Neural crest cell (in vitro differentiated cells): Measurements from ENCODE around the gene CHST11. TPM values are rescaled to one million over a fixed set of nuclear protein-coding genes. Genes with fewer than 3 reads are reported as not detected.

Experiments used
- DNase-seq: peaks from one replicate; pipeline ENCODE4 v3.0.0; 2021; ENCODE audit warnings: low read depth, mixed read lengths, low spot score
- H3K27ac Mint-ChIP-seq: one replicate; pipeline ENCODE4 v1.8.0; 2021; ENCODE audit warnings: mild to moderate bottlenecking, mixed read lengths; ENCODE audit not compliant: unreplicated experiment
- H3K27me3 Mint-ChIP-seq: 2 replicates; pipeline ENCODE4 v1.8.0; 2021; ENCODE audit warnings: low read depth, mild to moderate bottlenecking, mixed read lengths
- H3K36me3 Mint-ChIP-seq: 2 replicates; pipeline ENCODE4 v1.8.0; 2021; ENCODE audit warnings: low read depth, mild to moderate bottlenecking, mixed read lengths
- H3K4me1 Mint-ChIP-seq: 2 replicates; pipeline ENCODE4 v1.8.0; 2021; ENCODE audit warnings: mixed read lengths
- H3K4me3 Mint-ChIP-seq: one replicate; pipeline ENCODE4 v1.8.0; 2021; ENCODE audit warnings: mild to moderate bottlenecking, mixed read lengths
- H3K9me3 Mint-ChIP-seq: 2 replicates; pipeline ENCODE4 v1.8.0; 2021; ENCODE audit warnings: mixed read lengths
- CTCF ChIP-seq: fragments of 200-600 bp; sonication (generic); conservative IDR thresholded peaks from 2 replicates; pipeline ENCODE4 v1.5.0; 2021; ENCODE audit warnings: antibody characterized with exemption, mild to moderate bottlenecking
- total RNA-seq: library from RNA; stranded (reverse); gene quantifications from 2 replicates; pipeline ENCODE4 v1.2.1, GENCODE V29; 2021

The CHST11 gene
- total RNA-seq, 1 donor from 2014 or later, result 10.0 TPM

- no peaks in the 10 kb centered on the region for H3K9me3 Mint-ChIP-seq
- H3K4me1 Mint-ChIP-seq, result peaks cover 25% of the 10 kb centered on the region
- H3K4me3 Mint-ChIP-seq, result no peak overlapping the region
- no peak for TF ChIP-seq CTCF
- H3K36me3 Mint-ChIP-seq, result no peaks in the 10 kb centered on the region
- peaks cover 4% of the 10 kb centered on the region for H3K27me3 Mint-ChIP-seq
- H3K27ac Mint-ChIP-seq, result peak overlapping the region; percentile 12
- no peak for DNase-seq
Measured at GRCh38 chr12:104701301-104701700, 244.6 kb downstream of the CHST11 start.

- Mint-ChIP-seq H3K4me1 (peaks cover 25% of the 10 kb centered on the region), H3K27me3 (peaks cover 7% of the 10 kb centered on the region), H3K9me3 (no peaks in the 10 kb centered on the region), H3K27ac (no peak overlapping the region), H3K36me3 (no peaks in the 10 kb centered on the region), H3K4me3 (no peak overlapping the region)
- DNase-seq, result no peak
- no peak for TF ChIP-seq CTCF
Measured at GRCh38 chr12:104701756-104702155, 245.0 kb downstream of the CHST11 start.

GRCh38 chr12:104702565-104703139 lies 245.9 kb downstream of the CHST11 start:
- no peak overlapping the region for H3K4me3 Mint-ChIP-seq
- H3K9me3 Mint-ChIP-seq, result no peaks in the 10 kb centered on the region
- no peak for DNase-seq
- peaks cover 7% of the 10 kb centered on the region for H3K27me3 Mint-ChIP-seq
- peak overlapping the region; percentile 16 for H3K27ac Mint-ChIP-seq
- no peak for TF ChIP-seq CTCF
- H3K36me3 Mint-ChIP-seq, result no peaks in the 10 kb centered on the region
- peaks cover 28% of the 10 kb centered on the region for H3K4me1 Mint-ChIP-seq

GRCh38 chr12:104703372-104703771 lies 246.6 kb downstream of the CHST11 start:
- Mint-ChIP-seq H3K4me1 (peaks cover 31% of the 10 kb centered on the region), H3K4me3 (no peak overlapping the region), H3K9me3 (no peaks in the 10 kb centered on the region), H3K27me3 (peaks cover 7% of the 10 kb centered on the region), H3K36me3 (no peaks in the 10 kb centered on the region), H3K27ac (peak overlapping the region; percentile 23)
- no peak for TF ChIP-seq CTCF
- DNase-seq, result no peak

- peaks cover 39% of the 10 kb centered on the region for H3K4me1 Mint-ChIP-seq
- H3K4me3 Mint-ChIP-seq, result no peak overlapping the region
- H3K27ac Mint-ChIP-seq, result no peak overlapping the region
- no peaks in the 10 kb centered on the region for H3K36me3 Mint-ChIP-seq
- peaks cover 7% of the 10 kb centered on the region for H3K27me3 Mint-ChIP-seq
- H3K9me3 Mint-ChIP-seq, result no peaks in the 10 kb centered on the region
- no peak for DNase-seq
- TF ChIP-seq CTCF, result no peak
Measured at GRCh38 chr12:104704224-104704779, 247.6 kb downstream of the CHST11 start.
